SH-SY5Y (cell line): ENCODE results near the gene ATP1B1.

ENCODE experiments used
- GATA2 ChIP-seq: IDR thresholded peaks from 2 replicates; pipeline ENCODE4 v1.6.1; 2011; ENCODE audit warnings: mild to moderate bottlenecking, low read depth, low read length
- GATA3 ChIP-seq: IDR thresholded peaks from 2 replicates; pipeline ENCODE4 v1.6.1; 2011; ENCODE audit warnings: low read depth, mild to moderate bottlenecking, low read length, moderate library complexity

DNA sequence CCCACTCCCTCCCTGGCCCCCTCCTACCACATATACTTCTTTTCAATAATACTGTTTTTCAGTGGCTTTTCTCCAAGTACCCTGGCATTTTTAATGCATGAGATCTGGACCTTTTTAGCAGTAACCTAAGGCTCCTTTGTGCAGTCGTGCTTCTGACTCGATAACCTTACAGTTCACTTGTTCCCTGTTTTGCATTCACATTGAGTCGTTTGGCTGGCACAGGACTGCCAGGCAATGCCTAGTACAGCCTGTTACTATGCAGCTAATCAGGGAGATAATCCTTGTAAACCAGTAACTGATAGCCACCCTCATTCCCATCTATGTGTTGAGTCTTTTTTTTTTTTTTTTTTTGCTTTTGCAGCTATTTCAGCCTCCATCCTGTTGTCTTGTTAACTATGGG is 3.7 kb downstream of the ATP1B1 start:
- TF ChIP-seq GATA2: no peak
- TF ChIP-seq GATA3: no peak
